Activated CD8-positive, alpha-beta memory T cell treated with anti-CD3 and anti-CD28 coated beads, Interleukin-2, amount 10 ng/mL, durations not matched to agents 7 days and 5 days (primary cell): ENCODE results near the gene TBC1D22A. TPM values are rescaled to one million over a fixed set of nuclear protein-coding genes. Genes with fewer than 3 reads are reported as not detected.

Experiments
- ATAC-seq: fragments of 150-1000 bp; cut with Tn5 transposase; one replicate; pipeline ENCODE4 v1.10.0; 2021; ENCODE audit warnings: moderate library complexity
- CTCF ChIA-PET: fragments of 350-600 bp; sonication (Branson Sonifier 250); formaldehyde crosslinking; loops from one replicate; lab custom pipeline; 2021; ENCODE audit warnings: antibody characterized with exemption; lab: Charles Lee
- DNase-seq: peaks from one replicate; pipeline ENCODE4 v3.0.0-alpha.2; 2020
- H3K27ac Mint-ChIP-seq: one replicate; pipeline ENCODE4 v1.8.0; 2021; ENCODE audit warnings: mild to moderate bottlenecking, mixed read lengths
- H3K27me3 Mint-ChIP-seq: one replicate; pipeline ENCODE4 v1.8.0; 2021; ENCODE audit warnings: mixed read lengths
- H3K36me3 Mint-ChIP-seq: one replicate; pipeline ENCODE4 v1.8.0; 2021; ENCODE audit warnings: mild to moderate bottlenecking, mixed read lengths
- H3K4me1 Mint-ChIP-seq: one replicate; pipeline ENCODE4 v1.8.0; 2021; ENCODE audit warnings: mixed read lengths
- H3K4me3 Mint-ChIP-seq: one replicate; pipeline ENCODE4 v1.8.0; 2021; ENCODE audit warnings: mild to moderate bottlenecking, moderate library complexity, mixed read lengths
- H3K9me3 Mint-ChIP-seq: one replicate; pipeline ENCODE4 v1.8.0; 2022; ENCODE audit warnings: low read depth, mixed read lengths
- total RNA-seq, 2 experiments: library from RNA; stranded (reverse); gene quantifications; one replicate each; pipeline ENCODE4 v1.2.3, GENCODE V29; 2021

Gene TBC1D22A
- total RNA-seq, 2 experiments from 2014 or later: 32.6 to 44.9 TPM

- H3K4me3 Mint-ChIP-seq: peak overlapping the region; percentile 96
- H3K36me3 Mint-ChIP-seq: peaks cover 15% of the 10 kb centered on the region
- H3K27me3 Mint-ChIP-seq: no peaks in the 10 kb centered on the region
- peaks cover 7% of the 10 kb centered on the region for H3K9me3 Mint-ChIP-seq
- DNase-seq (no peak), ATAC-seq (no peak)
- H3K27ac Mint-ChIP-seq: peak overlapping the region; percentile 81
- CTCF ChIA-PET: interaction anchor here (0.7 to 6.1 kb wide), 6 partner anchors 12 to 41 kb away, joined by 3 to 52 read pairs (median 12); no protein-coding TSS in a partner anchor
- peaks cover 47% of the 10 kb centered on the region for H3K4me1 Mint-ChIP-seq
Measured at GRCh38 chr22:46761017-46761416, 1.4 kb upstream of the TBC1D22A start.

- peak overlapping the region; percentile 99 for H3K27ac Mint-ChIP-seq
- peaks cover 11% of the 10 kb centered on the region for H3K36me3 Mint-ChIP-seq
- DNase-seq (no peak), ATAC-seq (no peak)
- peaks cover 44% of the 10 kb centered on the region for H3K4me1 Mint-ChIP-seq
- peak overlapping the region; percentile 96 for H3K4me3 Mint-ChIP-seq
- no peaks in the 10 kb centered on the region for H3K27me3 Mint-ChIP-seq
- H3K9me3 Mint-ChIP-seq: peaks cover 2% of the 10 kb centered on the region
- CTCF ChIA-PET: interaction anchor here (0.7 to 6.1 kb wide), 11 partner anchors 12 to 755 kb away, joined by 3 to 52 read pairs (median 10); no protein-coding TSS in a partner anchor
Measured at GRCh38 chr22:46761539-46762237, 762 bp upstream of the TBC1D22A start.

- Mint-ChIP-seq H3K4me3 (peak overlapping the region; percentile 96), H3K27me3 (no peaks in the 10 kb centered on the region), H3K4me1 (peaks cover 57% of the 10 kb centered on the region), H3K9me3 (no peaks in the 10 kb centered on the region), H3K36me3 (peaks cover 14% of the 10 kb centered on the region), H3K27ac (peak overlapping the region; percentile 99)
- ATAC-seq (peak; percentile 31), DNase-seq (peak; percentile 71)
- CTCF ChIA-PET: interaction anchor here (0.7 to 6.1 kb wide), 10 partner anchors 10 to 396 kb away, joined by 3 to 52 read pairs (median 12); no protein-coding TSS in a partner anchor
Measured at GRCh38 chr22:46763051-46763705, 728 bp downstream of the TBC1D22A start.

DNA sequence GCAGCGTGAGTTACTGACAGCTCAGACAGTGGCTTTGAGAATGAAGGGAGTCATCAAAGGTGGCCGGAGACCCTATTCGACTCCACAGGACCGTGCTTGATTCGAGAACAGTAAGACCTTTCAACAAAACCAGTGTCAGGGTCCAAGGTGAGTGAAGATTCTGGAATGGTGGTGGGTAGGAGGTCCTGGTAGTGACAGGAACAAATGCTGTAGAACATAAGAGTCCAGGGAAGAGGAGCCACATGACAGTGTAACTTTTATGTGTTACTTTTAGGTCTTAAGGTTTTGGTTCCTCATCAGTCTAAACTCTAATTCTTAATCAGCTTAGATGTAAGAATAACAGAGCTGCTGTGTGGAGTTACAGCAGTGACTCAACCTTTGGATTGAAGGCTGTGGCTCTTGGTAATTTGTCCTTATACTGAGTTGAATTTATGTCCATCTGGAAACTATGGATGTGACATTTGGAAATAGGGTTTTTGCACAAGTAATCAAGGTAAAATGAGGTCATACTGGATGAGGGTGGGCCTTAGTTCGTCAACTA is 1.8 kb downstream of the TBC1D22A start:
- Mint-ChIP-seq H3K9me3 (no peaks in the 10 kb centered on the region), H3K27me3 (no peaks in the 10 kb centered on the region), H3K36me3 (peaks cover 13% of the 10 kb centered on the region), H3K4me1 (peaks cover 55% of the 10 kb centered on the region), H3K4me3 (peak overlapping the region; percentile 96), H3K27ac (peak overlapping the region; percentile 99)
- DNase-seq (no peak), ATAC-seq (no peak)
- CTCF ChIA-PET: interaction anchor here (1.1 to 6.1 kb wide), 3 partner anchors 10 to 38 kb away, joined by 5 to 42 read pairs (median 7); no protein-coding TSS in a partner anchor

DNA sequence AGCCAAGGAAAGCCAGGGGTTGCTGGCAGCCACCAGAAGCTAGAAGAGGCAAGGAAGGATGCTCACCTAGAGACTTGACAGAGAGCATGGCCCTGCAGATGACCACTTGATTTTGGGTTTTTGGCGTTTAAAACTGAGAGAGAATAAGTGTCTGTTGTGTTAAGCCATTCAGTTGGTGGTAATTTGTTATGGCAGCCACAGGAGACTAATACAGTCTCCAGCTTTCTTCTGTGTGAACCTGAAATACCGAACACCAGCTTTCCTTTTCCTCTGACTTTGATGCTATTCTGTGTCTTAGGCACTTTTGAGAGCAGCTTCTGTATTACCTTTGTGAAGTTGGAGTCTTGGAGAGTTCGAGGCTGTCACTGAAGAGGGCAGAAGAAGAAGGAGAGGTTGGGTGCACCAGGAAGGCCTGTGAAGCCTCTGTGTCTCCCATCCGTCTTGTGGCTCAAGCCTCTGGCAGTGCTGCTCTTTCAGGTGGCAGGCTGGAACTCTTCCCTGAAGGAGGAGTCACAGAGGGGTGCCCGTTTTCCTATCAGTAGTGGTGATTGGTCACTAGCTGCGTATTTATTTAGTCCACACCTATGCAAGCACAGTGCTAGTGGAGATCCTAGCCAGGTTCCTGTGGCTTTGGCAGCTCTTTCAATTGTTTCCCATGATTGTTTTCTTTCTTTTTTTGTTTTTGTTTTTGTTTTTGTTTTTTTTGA is 2.5 kb downstream of the TBC1D22A start:
- CTCF ChIA-PET: interaction anchor here (1.0 to 6.1 kb wide), 5 partner anchors 8 to 202 kb away, joined by 3 to 42 read pairs (median 5); no protein-coding TSS in a partner anchor

DNA sequence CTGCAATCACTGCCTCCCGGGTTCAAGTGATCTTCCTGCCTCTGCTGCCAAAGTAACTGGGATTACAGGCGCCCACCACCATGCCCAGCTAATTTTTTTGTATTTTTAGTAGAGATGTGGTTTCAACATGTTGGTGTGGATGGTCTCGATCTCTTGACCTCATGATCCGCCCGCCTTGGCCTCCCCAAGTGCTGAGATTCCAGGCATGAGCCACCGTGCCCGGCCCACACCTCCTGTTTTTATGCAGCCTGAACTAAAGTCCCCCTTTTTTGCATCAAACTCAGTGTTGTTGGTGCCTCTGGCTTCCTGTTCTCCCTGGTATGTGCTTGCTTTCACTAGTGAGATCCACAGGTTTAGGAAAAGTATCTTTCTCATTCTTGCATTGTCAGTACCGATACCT is 4.2 kb downstream of the TBC1D22A start:
- Mint-ChIP-seq H3K4me1 (peaks cover 50% of the 10 kb centered on the region), H3K27me3 (no peaks in the 10 kb centered on the region), H3K9me3 (no peaks in the 10 kb centered on the region), H3K27ac (no peak overlapping the region), H3K4me3 (no peak overlapping the region), H3K36me3 (peaks cover 17% of the 10 kb centered on the region)
- DNase-seq (no peak), ATAC-seq (no peak)
- CTCF ChIA-PET: interaction anchor here (6.1 kb wide), 1 partner anchor 36 kb away, joined by 42 read pairs; no protein-coding TSS in a partner anchor

More for the DNA sequence above, 2.5 kb downstream of the TBC1D22A start:
- no peak for DNase-seq
- Mint-ChIP-seq H3K27ac (peak overlapping the region; percentile 99), H3K27me3 (no peaks in the 10 kb centered on the region), H3K36me3 (peaks cover 13% of the 10 kb centered on the region), H3K4me3 (no peak overlapping the region), H3K4me1 (peaks cover 58% of the 10 kb centered on the region), H3K9me3 (no peaks in the 10 kb centered on the region)
- no peak for ATAC-seq

DNA sequence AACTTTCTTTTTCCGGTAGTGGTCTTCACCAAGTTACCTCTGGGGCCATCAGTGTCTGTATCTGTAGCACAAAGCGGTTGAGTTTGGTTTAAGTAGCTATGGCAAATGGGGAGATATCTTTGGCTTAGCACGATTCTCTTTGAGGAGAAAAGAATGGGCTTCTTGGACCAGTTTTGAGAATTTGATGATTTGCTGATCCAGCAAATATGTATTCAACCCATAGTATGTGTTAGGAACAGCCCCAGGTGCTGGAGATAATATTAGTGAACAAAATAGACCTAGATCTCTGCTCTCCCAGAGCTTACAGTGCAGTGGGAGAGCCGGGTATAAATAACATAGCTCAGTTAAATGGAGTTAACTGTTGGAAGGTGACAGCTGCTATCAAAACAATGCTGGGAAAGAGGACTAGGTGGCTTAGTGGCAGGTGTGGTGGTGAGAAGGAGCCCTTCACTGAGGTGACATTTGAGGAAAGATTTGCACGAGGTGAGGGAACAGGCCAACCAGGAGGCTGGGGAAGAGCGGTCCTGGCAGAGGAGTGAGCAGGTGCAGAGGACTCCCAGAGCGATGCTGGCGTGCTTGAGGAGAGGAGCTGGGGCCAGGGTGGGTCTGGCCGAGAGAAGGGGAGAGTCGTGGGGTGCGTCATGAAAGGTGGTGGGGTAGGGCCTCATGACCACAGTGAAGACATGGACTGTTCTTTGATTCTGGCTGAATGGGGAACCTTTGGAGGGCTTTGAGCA is 5.0 kb downstream of the TBC1D22A start:
- DNase-seq: no peak
- CTCF ChIA-PET: interaction anchor here (1.0 kb wide), 1 partner anchor 9 kb away, joined by 3 read pairs; no protein-coding TSS in a partner anchor
- no peak for ATAC-seq
- H3K4me1 Mint-ChIP-seq: peaks cover 44% of the 10 kb centered on the region
- peaks cover 14% of the 10 kb centered on the region for H3K36me3 Mint-ChIP-seq
- H3K27me3 Mint-ChIP-seq: no peaks in the 10 kb centered on the region
- H3K4me3 Mint-ChIP-seq: no peak overlapping the region
- H3K9me3 Mint-ChIP-seq: no peaks in the 10 kb centered on the region
- H3K27ac Mint-ChIP-seq: peak overlapping the region; percentile 7

DNA sequence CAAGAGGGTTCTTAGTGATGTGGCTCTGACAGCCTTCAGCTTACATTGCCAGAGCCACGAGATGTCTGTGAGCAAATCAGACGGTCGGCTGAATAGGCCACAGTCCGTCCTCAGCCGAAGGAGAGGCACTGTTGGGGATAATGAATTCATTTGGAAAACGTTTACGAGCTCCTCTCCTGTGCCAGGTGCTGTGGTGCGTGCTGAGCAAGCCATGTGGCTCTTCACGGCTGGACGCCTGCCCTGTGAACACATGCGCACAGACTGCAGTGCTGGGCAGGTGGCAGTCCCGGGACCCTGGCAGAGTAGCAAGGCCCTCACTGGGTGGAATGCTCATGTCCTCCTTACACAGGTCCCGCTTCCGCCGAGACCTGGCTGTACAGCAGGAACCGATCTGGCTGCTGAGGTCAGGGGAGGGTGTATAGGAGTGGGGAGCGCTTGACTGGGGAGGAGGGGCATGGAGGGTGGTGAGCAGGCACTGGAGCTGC is 6.8 kb downstream of the TBC1D22A start:
- Mint-ChIP-seq H3K4me1 (peaks cover 48% of the 10 kb centered on the region), H3K27me3 (no peaks in the 10 kb centered on the region), H3K36me3 (peaks cover 10% of the 10 kb centered on the region), H3K27ac (peak overlapping the region; percentile 16), H3K4me3 (no peak overlapping the region), H3K9me3 (no peaks in the 10 kb centered on the region)
- CTCF ChIA-PET: interaction anchor here (0.7 to 2.7 kb wide), 4 partner anchors 11 to 35 kb away, joined by 3 to 12 read pairs (median 3); no protein-coding TSS in a partner anchor
- no peak for ATAC-seq
- no peak for DNase-seq

DNA sequence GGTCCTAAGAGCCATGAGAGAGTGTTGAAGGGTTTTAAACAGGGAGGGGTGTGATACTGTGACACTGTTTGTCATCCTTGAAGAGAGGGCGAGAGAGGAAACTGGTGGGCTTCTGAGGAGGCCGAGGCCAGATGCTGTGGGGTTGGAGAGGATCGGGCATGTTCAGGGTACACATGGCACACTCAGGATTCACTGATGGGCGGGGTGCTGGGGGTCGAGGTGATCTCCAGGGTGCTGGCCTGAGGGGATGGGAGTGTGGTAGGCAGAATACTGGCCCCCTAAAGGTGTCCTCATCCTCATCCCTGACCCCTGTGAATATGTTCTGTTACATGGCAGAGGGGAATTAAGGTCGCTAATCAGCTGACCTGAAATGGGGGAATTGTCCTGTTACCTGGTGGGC is 7.3 kb downstream of the TBC1D22A start:
- DNase-seq (no peak), ATAC-seq (no peak)
- peak overlapping the region; percentile 16 for H3K27ac Mint-ChIP-seq
- H3K4me1 Mint-ChIP-seq: peaks cover 47% of the 10 kb centered on the region
- H3K36me3 Mint-ChIP-seq: peaks cover 10% of the 10 kb centered on the region
- no peaks in the 10 kb centered on the region for H3K9me3 Mint-ChIP-seq
- H3K27me3 Mint-ChIP-seq: no peaks in the 10 kb centered on the region
- CTCF ChIA-PET: interaction anchor here (0.9 to 2.7 kb wide), 3 partner anchors 11 to 35 kb away, joined by 3 to 12 read pairs (median 3); no protein-coding TSS in a partner anchor
- no peak overlapping the region for H3K4me3 Mint-ChIP-seq

DNA sequence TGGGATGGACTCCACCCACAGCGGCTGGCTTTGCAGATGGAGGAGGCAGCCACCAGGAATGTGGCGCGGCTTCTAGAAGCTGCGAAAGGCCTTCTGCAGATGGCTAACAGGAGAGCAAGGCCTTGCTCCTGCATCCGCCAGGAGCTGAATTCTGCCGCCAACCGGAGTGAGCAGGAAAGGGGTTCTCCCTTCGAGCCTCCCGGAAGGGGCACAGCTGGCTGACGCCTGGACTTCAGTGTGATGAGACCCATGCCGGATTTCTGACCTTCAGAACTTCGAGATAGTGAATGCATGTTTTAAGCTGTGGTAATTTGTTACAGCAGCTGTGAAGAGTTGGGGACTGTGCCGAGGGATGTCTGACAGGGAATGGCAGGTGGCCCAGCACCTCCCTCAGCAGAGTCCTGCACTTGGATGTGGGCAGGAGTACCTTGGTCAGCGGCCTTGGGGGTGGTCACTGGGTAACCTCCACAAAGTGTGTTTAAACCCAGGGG is 7.7 kb downstream of the TBC1D22A start:
- no peak for ATAC-seq
- no peaks in the 10 kb centered on the region for H3K27me3 Mint-ChIP-seq
- H3K27ac Mint-ChIP-seq: no peak overlapping the region
- H3K36me3 Mint-ChIP-seq: peaks cover 10% of the 10 kb centered on the region
- CTCF ChIA-PET: interaction anchor here (0.9 to 2.7 kb wide), 3 partner anchors 12 to 34 kb away, joined by 3 to 12 read pairs (median 3); no protein-coding TSS in a partner anchor
- H3K4me3 Mint-ChIP-seq: no peak overlapping the region
- DNase-seq: no peak
- H3K9me3 Mint-ChIP-seq: no peaks in the 10 kb centered on the region
- H3K4me1 Mint-ChIP-seq: peaks cover 46% of the 10 kb centered on the region

- peaks cover 10% of the 10 kb centered on the region for H3K36me3 Mint-ChIP-seq
- ATAC-seq (no peak), DNase-seq (no peak)
- no peaks in the 10 kb centered on the region for H3K9me3 Mint-ChIP-seq
- CTCF ChIA-PET: interaction anchor here (0.9 to 2.7 kb wide), 4 partner anchors 12 to 34 kb away, joined by 3 to 12 read pairs (median 3); no protein-coding TSS in a partner anchor
- peak overlapping the region; percentile 8 for H3K4me3 Mint-ChIP-seq
- H3K27ac Mint-ChIP-seq: peak overlapping the region; percentile 83
- peaks cover 52% of the 10 kb centered on the region for H3K4me1 Mint-ChIP-seq
- H3K27me3 Mint-ChIP-seq: no peaks in the 10 kb centered on the region
Measured at GRCh38 chr22:46770726-46771125, 8.3 kb downstream of the TBC1D22A start.
